ENCODE measurements around the gene LHPP. TPM values are rescaled to one million over a fixed set of nuclear protein-coding genes. Genes with fewer than 3 reads are reported as not detected.

LHPP gene
- total RNA-seq, 1 donor from 2014 or later: 16.2 TPM

DNA sequence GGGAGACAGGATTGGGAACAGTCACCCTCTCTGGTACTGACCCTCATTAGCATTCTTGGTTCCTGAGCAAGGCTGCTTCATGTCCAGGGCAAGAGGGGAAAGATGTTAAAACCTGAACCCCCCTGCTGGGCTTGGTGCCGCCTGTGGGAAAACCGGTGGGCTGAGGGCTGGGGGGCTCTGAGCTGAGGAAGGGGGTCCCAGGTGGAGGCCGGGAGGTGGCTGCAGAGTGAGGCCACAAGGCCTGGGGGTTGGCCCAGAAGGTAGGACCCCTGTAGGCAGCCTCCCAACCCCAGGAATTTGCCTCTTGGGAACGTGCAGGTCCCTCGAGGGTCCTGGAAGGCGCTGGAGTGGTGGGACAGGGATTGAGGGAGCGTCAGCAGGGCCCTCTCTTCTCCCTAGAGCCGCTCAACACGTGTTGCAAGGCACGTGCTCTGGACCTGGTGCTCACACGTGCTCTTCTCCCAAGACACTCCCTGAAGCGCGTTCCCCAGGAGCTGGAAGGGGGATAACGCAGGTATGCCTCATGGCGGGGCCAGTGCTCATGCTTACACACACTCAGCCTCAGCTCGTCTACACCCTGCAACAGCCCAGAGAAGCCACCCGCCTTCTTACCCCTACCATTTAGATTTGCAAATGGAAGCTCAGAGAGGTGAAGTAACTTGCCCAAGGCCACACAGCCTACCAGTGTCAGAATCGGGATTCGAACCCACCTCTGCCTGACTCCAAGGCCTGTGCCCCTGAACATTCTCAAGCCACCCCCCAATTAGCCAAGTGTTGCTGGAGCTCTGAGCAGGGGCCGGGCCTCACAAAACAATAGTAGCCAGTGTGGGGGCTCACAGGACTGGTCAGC, 64.4 kb downstream of the LHPP start:
- DNase-seq (no peak), ATAC-seq (no peak)
- H3K27me3 ChIP-seq: no peaks in the 10 kb centered on the region
- intact Hi-C loops (cut with DNase I): no loop called here
- H3K27ac ChIP-seq: no peak overlapping the region
- no peak overlapping the region for H3K4me3 ChIP-seq
- TF ChIP-seq, protein P1, sequence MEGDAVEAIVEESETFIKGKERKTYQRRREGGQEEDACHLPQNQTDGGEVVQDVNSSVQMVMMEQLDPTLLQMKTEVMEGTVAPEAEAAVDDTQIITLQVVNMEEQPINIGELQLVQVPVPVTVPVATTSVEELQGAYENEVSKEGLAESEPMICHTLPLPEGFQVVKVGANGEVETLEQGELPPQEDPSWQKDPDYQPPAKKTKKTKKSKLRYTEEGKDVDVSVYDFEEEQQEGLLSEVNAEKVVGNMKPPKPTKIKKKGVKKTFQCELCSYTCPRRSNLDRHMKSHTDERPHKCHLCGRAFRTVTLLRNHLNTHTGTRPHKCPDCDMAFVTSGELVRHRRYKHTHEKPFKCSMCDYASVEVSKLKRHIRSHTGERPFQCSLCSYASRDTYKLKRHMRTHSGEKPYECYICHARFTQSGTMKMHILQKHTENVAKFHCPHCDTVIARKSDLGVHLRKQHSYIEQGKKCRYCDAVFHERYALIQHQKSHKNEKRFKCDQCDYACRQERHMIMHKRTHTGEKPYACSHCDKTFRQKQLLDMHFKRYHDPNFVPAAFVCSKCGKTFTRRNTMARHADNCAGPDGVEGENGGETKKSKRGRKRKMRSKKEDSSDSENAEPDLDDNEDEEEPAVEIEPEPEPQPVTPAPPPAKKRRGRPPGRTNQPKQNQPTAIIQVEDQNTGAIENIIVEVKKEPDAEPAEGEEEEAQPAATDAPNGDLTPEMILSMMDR (IDR thresholded peaks at IDR 0.05): no peak
- no peaks in the 10 kb centered on the region for H3K36me3 ChIP-seq
- no peaks in the 10 kb centered on the region for H3K9me3 ChIP-seq
- H3K4me1 ChIP-seq: peaks cover 17% of the 10 kb centered on the region

DNA sequence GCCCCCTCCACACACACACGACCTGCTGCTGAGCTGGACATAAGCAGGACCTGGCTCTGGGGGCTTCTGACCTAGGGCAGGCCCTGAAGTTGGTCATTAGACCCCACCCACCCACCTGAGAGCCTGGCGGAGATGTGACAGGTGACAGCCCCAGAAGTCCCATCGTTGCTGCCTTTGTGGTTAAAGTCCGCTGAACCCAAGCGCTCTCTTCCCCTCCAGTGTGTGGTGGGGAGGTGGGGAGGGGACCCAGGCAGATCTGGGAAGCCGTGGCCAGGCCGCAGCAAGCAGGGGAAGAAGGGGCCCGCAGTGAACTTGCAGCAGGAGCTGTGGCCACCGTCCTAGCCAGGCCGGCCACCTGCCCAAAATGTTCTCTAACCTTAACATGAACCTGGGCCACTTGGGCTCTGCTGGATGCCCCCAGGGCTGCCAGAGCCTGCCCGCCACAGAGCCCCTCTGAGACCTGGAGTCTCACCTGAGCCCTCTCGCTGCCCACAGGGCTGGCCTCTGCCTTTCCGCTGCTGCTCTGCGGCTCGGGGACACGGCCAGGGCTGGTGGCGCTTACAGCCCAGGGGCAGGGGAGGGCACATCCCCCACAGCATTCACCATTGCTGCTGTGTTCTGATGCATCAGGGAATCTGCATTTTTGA, 65.1 kb downstream of the LHPP start:
- ATAC-seq (no peak), DNase-seq (no peak)
- Histone ChIP-seq H3K4me3 (no peak overlapping the region), H3K27me3 (no peaks in the 10 kb centered on the region), H3K27ac (no peak overlapping the region), H3K9me3 (no peaks in the 10 kb centered on the region), H3K4me1 (peaks cover 17% of the 10 kb centered on the region), H3K36me3 (no peaks in the 10 kb centered on the region)
- intact Hi-C loops (cut with DNase I): no loop called here
- TF ChIP-seq, protein P1 (IDR thresholded peaks at IDR 0.05): no peak

DNA sequence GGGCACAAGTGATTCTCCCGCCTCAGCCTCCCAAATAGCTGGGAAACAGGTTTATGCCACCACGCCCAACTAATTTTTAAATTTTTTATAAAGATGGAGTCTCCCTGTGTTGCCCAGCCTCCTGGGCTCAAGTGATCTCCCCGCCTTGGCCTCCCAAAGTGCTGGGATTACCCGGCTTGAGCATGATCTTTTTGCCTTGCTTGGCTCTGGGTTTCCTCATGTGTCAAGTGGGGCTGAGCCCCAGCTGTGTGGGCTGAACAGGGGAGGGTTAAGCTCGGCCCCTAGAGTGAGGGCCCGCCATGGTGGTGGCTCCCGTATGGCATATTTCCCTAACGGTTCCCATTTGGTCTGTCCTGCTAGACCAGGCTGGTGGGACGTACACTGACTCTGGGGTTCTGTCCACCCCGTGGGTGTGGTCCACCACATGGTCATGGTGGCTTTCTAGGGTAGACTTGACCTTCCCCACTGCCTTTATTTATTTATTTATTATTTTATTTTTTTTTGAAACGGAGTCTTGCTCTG, 66.3 kb downstream of the LHPP start:
- H3K27ac ChIP-seq: no peak overlapping the region
- DNase-seq (no peak), ATAC-seq (no peak)
- TF ChIP-seq, protein P1 (IDR thresholded peaks at IDR 0.05): no peak
- intact Hi-C loops (cut with DNase I): no loop called here
- H3K27me3 ChIP-seq: no peaks in the 10 kb centered on the region
- no peak overlapping the region for H3K4me3 ChIP-seq
- H3K4me1 ChIP-seq: peaks cover 15% of the 10 kb centered on the region
- H3K36me3 ChIP-seq: no peaks in the 10 kb centered on the region
- no peaks in the 10 kb centered on the region for H3K9me3 ChIP-seq

DNA sequence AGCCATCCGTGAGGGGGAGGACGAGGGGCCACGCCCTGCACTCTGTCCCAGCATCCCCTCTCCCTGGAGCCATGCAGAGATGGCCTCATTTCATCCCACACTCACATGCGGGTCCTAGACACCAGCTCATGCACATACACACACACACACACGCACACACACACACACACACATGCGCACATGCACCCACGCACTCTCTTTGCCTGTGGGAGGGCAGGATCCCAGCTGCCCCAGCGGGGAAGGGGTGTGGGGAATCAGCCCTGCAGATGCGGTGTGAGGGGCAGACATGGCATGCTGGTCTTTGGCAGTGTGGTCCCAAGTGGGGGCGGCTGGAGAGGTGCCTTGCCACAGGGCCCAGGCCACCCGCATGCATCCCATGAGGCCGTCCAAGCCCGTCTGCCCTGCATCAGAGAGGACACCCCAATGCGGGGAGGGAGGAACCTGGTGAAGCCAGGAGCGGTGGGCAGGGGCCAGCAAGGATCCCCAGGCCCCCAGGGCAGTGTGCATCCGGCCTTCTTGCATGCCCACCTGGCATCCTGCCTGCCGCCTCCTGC, 68.1 kb downstream of the LHPP start:
- no peak for DNase-seq
- no peak overlapping the region for H3K27ac ChIP-seq
- H3K9me3 ChIP-seq: no peaks in the 10 kb centered on the region
- no peaks in the 10 kb centered on the region for H3K27me3 ChIP-seq
- no peak for ATAC-seq
- H3K4me1 ChIP-seq: peaks cover 5% of the 10 kb centered on the region
- H3K4me3 ChIP-seq: no peak overlapping the region
- intact Hi-C loops (cut with DNase I): no loop called here
- H3K36me3 ChIP-seq: no peaks in the 10 kb centered on the region
- TF ChIP-seq, protein P1 (IDR thresholded peaks at IDR 0.05): no peak

DNA sequence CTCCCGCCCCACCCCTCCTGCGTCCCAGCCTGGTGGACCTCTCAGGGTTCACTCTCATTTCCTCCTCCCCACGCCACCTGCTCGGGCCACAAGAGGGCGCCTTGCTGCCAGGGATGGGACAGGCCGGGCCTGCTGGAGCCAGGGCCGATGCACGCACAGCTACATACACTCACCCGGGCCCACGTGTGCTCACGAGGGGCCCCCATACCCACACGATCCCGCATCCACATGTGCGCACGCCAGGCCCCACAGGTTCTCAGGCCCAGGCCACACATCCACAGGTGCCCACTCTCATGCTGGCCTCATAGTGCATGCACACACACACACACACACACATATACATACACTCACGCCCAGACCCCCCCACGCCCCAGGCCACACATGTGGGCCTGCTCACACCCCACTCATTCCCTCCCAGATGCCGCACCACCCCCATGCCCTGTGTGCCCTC, 68.6 kb downstream of the LHPP start:
- H3K4me1 ChIP-seq: peaks cover 5% of the 10 kb centered on the region
- H3K9me3 ChIP-seq: no peaks in the 10 kb centered on the region
- no peaks in the 10 kb centered on the region for H3K27me3 ChIP-seq
- DNase-seq (peak; percentile 93), ATAC-seq (peak; percentile 93)
- intact Hi-C loops (cut with DNase I): no loop called here
- H3K36me3 ChIP-seq: no peaks in the 10 kb centered on the region
- no peak overlapping the region for H3K4me3 ChIP-seq
- TF ChIP-seq, protein P1 (IDR thresholded peaks at IDR 0.05): peak; percentile 91
- H3K27ac ChIP-seq: no peak overlapping the region

Measured in upper lobe of right lung (tissue), 1 donor.